DMS153 (cell line): ENCODE results near the gene COL9A3.

ENCODE experiments used
- DNase-seq: peaks from one replicate; lab custom pipeline; 2025; lab: John Stamatoyannopoulos, UW

COL9A3 gene

DNA sequence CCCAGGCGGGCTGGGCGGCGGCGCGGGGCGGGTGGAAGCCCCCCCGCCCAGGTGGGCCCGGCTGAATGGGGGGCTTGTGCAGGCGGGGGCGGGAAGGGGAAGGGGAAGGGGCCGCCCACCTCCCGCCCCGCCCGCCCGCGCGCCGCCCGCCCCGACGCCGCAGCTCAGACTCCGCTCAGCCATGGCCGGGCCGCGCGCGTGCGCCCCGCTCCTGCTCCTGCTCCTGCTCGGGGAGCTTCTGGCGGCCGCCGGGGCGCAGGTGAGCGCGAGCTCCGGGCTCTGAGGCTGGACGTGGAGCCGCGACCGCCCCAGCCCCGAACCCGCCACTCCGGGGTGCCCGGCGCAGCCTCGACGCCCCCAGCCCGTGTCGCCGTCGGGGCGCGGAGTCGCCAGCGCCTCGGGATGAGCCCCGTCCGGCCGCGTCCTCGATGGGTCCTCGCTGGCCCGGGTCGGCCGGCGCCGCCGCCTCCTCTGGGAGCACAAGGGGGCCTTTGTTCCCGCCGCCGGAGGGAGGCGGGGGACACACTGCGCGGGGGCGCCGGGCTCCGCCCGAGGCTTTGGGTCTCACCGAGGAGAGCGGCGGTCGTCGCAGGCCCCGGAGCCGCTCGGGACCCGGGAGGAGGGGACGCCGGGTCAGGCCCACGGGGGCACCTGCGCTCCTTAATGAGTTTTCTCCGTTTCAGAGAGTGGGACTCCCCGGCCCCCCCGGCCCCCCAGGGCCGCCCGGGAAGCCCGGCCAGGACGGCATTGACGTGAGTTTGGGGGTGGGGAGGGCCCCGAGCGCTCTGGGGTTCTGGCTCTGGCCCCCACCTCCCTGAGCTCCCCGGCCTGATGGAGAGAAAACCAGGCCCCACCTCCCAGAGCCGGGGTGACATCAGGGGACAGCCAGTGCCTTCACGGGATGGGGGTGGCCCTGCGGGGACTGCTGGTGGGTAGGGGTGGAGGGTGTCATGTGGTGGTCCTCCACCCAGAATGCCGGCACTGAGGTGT is at the start of gene COL9A3:
TSS of gene COL9A3 (plus strand) at position 167 of the 990 bp plus-strand sequence. CDS start at position 182, 15 bp downstream.
- no peak for DNase-seq

DNA sequence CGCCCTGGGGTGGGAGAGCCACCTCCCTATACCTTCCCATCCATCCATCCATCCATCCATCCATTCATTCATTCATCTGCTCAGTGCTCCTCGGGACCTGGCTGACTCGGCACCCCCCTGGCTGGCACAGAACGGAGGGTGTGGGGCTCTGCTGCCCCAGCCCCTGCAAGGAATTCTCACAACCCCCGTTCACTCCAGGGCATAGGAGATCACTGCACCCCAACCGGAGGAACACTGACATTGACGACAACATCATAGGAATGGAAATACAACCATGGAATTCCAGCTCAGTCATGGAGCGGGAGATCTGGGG is 48.7 kb upstream of the COL9A3 start:
- DNase-seq = no peak

DNA sequence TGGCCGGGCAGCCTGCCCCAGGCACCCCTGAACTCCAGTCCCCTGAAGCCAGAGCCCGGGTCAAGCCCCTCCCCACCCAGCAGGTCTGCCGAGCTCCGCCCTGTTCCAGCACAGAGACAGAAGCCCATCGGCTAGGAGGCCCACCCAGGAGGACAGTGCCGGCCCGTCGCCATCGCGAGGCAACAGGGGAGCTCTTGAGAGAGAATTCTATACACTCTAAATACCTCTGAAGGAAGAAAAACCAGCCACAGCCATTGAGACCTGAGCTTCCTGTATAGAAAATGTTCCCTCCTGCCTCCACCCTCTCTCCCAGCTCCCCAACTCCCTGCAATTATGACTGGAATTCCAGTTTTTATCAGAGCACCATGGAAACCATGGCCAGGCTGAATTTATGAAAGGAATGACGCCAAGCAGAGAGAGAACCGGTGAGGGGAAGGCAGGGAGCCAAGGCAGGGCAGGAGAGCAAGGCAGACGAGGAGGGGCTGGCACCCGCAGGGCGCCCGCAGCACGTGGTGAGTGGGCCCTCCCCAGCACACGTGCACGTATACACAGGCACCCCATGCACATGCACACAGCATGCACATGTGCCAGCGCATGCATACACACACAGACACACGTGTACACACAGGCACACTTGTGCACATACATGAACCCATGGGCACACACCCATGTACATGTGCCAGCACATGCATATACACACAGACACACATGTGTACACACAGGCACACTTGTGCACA is 48.1 kb upstream of the COL9A3 start:
- no peak for DNase-seq

DNA sequence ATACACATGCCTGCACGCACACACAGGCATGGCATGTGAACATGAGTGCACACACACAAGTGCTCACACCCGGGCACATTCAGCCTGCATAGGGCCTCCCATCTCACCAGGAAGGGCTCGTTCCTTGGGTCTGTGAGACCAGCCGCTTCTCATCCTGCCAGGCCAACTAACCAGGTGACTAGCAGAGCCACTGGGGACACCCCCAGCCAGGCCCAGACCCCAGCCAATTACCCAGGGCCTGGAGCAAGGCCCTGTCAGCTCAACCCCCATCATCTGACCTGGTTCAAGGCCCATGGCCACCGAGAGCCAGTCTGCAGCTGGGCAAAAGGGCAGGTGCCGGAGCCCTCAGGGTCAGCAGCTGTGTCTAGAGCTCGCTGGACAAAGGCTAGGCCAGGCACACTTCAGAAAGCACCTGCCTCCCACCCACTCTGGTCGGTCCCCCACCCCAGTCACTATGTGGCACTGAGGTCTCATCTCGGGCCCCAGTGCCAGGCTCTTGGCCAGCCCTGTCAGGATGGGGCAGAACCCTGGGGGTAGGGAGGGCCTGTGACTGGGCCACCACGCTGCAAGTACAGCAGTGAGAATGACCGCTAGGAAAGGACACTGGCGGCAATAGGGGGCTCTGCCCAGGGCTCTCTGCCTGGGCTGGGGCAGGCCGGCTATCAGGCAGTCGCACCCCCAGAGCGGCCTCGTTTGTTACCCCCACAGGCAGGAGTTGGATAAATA is 47.3 kb upstream of the COL9A3 start:
- DNase-seq = no peak

DNA sequence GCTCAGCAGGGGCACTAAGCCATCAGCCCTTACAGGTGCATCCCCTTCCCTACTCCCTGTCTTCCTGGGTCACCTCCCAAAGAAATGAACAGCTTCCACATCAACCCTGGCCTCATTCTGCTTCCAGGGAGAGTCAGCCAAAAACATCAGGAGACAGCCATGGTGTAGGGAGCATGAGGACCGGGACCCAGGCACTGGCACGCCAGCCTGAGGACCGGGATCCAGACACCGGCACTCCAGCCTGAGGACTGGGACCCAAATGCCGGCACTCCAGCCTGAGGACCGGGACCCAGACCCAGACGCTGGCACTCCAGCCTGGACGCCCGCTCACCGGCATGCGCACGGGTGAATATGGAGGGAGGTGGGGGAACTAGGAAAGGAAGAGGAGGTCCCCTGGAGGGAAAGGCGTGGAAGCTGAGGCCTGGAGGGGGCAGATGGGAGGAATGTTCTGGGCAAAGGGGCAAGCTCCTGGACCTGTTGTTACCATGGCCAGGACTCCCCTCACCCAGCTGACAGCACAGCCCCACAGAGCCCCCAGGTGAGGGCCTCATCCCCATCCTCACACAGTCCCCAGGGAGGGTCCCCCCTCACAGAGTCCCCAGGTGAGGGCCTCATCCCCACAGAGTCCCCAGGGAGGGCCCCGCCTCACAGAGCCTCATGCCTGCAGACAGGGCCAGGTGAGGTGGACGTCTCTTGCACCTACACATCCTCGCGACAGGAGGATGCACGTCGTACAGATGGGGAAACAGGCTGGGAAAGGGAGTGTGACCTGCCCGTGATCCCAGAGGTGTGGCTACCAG is 46.5 kb upstream of the COL9A3 start:
- DNase-seq = no peak

DNA sequence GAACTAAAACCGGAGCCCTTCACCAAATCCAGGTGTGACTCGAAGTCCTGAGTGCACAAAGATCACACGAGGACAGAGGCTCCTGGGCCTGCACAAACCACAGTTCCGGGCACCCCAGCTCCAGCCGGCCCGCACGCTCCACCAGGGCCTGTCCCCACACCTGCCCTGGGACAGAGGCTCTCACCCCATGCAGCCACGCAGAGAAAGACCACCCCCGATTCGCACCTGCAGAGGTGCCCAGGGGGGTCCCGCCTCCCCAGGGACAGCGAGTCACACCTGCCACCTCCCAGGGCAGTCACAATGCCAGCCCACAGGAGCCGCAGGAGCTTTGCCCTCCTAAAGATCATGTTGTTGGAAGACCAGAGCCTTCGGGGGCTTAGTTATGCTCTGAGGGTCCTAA is 45.9 kb upstream of the COL9A3 start:
- no peak for DNase-seq

DNA sequence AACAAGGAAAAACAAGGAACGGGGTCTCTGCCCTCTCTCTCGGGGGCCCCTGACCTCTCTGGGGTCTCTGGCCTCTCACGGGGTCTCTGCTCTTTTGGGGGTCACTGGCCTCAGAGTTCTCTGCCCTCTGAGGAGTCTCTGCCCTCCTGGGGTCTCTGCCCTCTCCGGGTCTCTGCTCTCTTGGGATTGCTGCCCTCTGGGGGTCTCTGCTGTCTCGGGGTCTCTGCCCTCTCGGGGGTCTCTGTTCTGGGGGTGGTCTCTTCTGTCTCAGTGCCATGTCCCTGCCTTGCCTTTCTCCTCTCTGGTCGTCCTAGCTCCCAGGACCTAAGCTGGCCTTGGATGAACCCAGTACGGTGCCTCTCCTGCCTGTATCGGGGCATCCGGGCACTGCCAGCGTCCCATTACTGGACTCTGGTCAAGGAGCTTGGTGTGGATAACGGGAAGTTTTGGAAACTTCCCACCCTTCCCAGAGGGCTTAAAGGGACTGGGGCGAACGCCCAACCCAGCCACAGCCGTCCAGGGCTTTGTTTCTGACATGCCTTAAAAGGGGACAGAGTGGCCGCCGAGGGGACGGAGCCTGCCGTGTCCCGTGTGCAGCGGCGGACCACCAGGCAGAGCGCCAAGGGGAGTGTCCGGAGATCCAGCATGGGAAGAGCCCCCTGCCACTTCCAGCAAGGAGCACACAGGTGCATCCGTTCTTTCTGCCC is 45.3 kb upstream of the COL9A3 start:
- DNase-seq = no peak

DNA sequence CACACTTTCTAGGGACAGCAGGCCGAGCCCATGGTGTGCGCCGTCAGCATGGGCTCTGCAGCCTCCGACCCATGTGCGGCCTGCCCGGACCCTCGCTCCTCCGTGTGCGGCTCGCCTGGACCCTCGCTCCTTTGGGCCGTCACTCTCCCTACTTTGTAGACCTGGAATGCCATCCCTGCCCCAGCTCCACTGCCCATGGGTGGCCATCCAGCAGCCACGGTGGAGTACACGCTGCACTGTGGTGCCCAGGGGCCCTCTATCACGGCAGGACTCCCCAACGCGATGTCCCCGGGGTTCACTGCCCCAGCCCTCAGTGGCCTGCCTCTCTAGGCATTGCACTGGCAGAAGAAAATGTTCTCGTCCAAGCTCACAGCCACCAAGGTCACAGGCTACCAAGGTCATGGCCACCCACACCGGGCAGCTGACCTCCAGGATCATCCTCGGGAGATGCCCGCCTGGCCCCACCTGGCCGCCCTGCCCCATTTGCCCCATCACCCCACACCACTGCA is 44.7 kb upstream of the COL9A3 start:
- DNase-seq = no peak

DNA sequence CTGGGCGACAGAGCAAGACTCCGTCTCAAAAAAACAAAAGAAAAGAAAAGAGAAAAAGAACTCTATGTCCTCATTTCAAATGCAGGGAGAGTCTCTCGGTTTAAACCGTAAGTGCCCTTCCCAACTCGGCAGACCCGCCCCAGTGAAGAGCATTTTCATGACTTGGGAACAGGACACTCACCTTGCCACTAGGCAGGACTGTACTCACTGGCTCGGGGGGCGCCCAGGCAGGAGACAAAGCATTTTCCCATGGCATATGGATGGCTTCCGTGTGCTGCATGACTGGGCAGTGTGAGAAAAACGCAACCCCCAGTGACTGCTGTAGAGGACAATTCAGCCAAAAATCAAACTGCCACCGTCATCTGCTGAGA is 44.2 kb upstream of the COL9A3 start:
- no peak for DNase-seq

DNA sequence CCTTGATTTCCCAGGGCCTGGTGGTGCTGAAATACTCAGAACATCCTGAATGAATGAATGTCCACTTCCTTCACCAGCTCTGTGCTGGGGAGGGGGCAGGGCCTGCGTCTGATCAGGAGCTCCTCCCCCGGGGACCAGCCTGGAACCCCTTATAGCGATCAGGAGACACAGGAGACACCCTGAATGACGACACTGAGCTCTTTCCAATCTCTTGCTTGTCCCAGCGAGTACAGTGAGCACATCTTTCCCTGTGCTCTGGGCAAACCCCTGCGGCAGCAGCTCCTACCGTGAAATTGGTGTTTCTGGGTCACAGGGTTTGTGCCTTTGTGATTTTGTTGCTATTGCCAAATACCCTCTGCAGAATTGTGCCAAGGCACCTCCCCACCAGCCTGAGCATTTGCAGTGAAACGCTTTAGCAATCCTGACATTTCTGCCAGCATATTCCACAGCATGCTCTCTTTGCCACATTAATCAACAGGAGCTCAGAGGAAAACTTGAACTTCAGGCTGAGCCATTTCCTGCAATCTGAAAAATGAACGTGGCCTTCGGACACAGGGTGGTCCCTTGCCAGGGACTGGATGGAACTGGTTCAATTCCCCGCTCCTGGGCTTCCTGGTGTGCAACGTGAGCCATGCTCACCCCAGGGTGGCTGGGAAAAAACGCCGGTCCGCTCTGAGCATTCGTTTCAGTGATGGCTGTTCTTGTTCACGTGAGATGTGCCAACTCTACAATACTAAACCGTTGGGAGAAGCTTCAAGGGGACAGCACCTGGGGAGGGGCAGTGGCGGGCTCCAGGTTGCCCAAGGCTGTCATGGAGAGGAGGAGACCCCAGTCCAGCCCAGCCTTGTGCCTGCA is 43.6 kb upstream of the COL9A3 start:
- DNase-seq = no peak

DNA sequence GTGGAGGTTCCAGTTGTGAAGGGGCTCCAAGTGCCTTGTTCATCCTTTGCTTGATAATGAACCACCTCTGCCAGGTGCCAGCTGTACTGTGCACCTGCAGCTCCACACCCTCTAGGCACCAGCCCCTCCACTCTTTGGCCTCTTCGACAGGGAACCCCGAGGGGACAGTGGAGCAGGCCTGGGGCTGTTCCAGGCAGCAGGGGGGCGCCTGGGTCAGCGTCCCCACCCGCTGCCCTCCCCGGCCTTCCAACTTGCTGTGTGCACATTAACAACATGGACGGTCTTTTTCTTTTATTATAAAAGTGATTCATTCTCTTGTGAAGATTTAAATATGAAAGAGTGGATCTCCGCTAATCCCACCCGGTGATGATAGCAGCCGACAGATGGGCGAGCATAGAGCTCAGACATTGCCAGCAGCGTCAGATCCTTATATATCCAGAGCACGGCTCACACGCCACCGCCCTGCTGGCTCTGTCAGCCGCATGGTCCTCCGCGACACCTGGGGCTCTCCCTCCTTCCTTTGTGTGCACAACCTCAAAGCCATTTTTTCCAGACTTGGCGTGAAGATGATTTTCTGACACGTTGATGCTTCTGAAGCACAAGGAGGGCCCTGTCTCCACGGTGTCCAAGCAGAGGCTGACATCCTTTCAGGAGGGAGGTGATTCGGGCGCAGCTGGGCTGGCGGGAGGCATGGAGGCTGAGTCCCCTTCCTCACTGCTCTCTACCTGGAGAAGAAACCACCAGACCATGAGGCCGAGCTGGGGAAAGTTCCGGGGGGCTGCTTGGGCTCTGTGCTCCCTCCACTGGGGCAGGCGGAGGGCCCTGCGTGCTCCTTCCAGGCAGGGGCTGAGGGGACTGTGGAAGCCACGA is 42.8 kb upstream of the COL9A3 start:
- peak; percentile 19 for DNase-seq

DNA sequence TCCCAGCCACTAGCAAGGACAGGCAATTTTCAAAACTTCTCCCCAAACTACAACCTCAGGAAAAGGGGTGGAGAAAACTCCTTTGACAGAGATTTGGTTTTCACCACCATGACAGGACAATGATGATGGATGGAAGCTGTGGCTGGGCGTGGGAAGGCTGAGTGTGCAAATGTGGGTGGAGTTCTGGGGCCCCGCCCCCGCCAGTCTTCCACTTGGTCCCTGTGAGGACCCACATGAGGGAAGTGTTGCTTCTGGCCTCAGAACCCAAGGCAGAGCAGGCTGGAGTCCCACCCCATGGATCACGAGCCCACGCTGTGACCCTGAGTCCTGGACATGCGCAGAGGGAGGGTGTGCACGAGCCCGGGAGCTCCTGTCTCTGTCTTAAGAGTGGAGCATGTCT is 42.1 kb upstream of the COL9A3 start:
- no peak for DNase-seq

DNA sequence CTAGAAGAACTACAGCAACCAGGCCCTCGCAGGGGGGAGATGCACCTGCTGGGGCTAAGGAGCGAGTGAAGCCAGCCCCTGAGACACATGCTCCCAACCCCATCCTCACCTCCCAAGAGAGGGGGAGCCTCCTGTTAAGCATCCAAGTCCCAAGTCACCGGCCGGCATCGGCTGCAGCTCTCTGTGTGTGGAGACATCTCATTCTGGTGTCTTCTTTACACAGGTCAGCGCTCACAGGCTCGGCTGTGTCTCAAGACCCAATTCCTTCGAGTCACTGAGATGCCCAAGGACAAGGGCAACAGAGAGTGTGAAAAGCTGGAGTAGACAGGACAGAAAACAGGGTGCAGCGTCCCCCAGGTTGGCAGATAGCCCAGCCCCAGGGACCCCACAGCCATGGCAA is 41.6 kb upstream of the COL9A3 start:
- no peak for DNase-seq

DNA sequence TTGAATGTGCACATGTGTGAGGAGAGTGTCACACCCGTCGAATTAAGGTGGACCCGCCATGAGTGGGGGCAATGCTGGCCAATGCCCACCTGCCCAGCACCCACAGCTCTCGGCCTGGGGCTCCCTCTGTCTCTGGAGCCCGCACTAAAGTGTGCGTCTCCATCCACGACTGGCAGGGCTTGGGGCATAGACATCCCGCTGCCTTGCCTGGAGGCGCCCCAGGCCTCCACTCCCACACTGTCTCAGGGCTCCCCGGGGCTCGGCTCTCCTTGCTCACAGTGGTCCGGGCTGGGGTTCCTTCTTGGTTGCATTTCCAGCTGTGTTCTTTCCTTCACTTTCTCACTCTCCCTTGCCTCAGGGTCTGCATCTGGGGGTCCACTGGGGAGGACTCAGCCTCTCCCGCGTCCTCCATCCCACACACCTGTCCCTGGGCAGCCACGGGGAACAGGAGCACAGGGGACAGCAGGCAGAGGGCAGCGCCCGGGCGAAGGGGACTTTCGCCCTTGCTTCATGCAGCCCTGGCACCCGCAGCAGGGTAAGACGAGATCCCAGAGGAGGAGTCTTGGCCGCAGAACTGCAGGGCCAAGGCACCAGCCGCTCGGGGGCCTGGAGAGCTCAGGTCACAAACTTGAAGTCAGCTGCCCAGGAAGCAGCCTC is 40.7 kb upstream of the COL9A3 start:
- DNase-seq = no peak

DNA sequence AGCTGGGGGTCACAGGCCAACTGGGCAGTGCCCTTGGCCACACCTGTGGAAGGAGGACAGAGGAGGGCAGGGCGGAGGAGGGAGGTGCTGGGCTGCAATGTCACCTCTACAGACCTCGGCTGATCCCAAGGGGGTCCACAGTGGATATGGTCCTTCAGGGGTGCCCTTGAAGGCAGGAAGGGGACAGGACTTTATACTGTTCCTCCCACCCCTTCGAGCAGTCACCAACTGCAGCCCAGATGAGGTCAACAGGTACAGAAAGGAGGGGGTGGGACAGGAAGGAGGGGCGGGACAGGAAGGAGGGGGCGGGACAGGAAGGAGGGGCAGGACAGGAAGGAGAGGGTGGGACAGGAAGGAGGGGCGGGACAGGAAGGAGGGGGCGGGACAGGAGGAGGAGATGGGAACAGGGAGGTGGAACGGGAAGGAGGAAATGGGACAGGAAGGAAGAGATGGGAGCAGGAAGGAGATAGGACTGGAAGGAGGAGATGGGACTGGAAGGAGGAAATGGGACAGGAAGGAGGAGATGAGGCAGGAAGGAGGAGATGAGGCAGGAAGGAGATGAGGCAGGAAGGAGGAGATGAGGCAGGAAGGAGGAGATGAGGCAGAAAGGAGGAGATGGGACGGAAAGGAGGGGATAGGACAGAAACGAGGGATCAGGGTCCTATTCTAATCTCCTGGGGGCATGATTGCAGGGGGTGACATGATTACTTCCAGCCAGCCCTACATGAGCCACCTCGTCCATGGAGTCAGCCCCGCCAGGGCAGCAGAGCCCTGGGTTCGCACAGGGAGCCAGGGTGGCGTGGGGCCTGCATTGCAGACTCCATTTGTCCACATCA is 39.9 kb upstream of the COL9A3 start:
- DNase-seq = peak; percentile 44

DNA sequence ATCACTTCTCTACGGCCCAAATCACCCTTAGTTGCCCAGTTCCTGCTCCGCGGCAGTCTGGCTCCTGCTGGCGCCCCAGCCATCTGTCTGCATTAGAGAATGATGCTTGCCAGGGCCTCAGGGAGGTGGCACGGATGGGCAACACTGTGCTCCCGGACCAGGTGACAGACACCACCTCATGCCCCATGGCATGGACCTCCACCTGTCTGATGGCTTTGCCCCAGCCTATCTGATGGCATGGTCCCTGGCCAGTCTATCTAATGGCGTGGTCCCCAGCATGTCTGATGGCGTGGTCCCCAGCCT is 39.4 kb upstream of the COL9A3 start:
- no peak for DNase-seq

DNA sequence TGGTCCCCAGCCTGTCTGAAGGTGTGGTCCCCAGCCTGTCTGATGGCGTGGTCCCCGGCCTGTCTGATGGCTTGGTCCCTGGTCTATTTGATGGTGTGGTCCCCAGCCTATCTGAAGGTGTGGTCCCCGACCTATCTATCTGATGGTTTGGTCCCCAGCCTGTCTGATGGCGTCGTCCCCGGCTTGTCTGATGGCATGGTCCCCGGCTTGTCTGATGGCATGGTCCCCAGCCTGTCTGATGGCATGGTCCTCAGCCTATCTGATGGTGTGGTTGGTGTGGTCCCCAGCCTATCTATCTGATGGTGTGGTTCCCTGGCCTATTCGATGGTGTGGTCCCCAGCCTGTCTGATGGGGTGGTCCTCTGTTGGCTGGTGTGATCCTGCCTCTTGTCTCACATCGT is 38.8 kb upstream of the COL9A3 start:
- DNase-seq = no peak
